HT1080 (cell line): ENCODE measurements around the gene NUP210. TPM values are rescaled to one million over a fixed set of nuclear protein-coding genes. Genes with fewer than 3 reads are reported as not detected.

Experiments used
- DNase-seq: peaks from one replicate; pipeline ENCODE4 v3.0.0-alpha.2; 2015; ENCODE audit warnings: low read depth
- total RNA-seq: library from RNA; depleted of rRNA; stranded (reverse); fragments of >200 nt; shearing (Covaris generic); gene quantifications from 2 replicates; pipeline ENCODE4 v1.2.3, GENCODE V29; 2014

Gene NUP210
- total RNA-seq, 1 experiment from 2014 or later, result 0.39 TPM

GRCh38 chr3:13377021-13377420, 43.1 kb downstream of the NUP210 start:
- DNase-seq, result no peak

- DNase-seq, result no peak
Measured at GRCh38 chr3:13376091-13376490, 44.0 kb downstream of the NUP210 start.

- no peak for DNase-seq
Measured at GRCh38 chr3:13375464-13375863, 44.7 kb downstream of the NUP210 start.

GRCh38 chr3:13373975-13374586, 46.0 kb downstream of the NUP210 start:
- no peak for DNase-seq

GRCh38 chr3:13372656-13373055, 47.5 kb downstream of the NUP210 start:
- DNase-seq, result no peak

GRCh38 chr3:13372126-13372525, 48.0 kb downstream of the NUP210 start:
- no peak for DNase-seq

- DNase-seq, result no peak
Measured at GRCh38 chr3:13371100-13372075, 48.7 kb downstream of the NUP210 start.

- no peak for DNase-seq
Measured at GRCh38 chr3:13370609-13371008, 49.5 kb downstream of the NUP210 start.

- no peak for DNase-seq
Measured at GRCh38 chr3:13370055-13370454, 50.1 kb downstream of the NUP210 start.

GRCh38 chr3:13368834-13369233, 51.3 kb downstream of the NUP210 start:
- no peak for DNase-seq

- no peak for DNase-seq
Measured at GRCh38 chr3:13367728-13368127, 52.4 kb downstream of the NUP210 start.

GRCh38 chr3:13365390-13366379, 54.4 kb downstream of the NUP210 start:
- no peak for DNase-seq

GRCh38 chr3:13364602-13365271, 55.4 kb downstream of the NUP210 start:
- no peak for DNase-seq

- DNase-seq, result no peak
Measured at GRCh38 chr3:13362551-13362950, 57.6 kb downstream of the NUP210 start.

- DNase-seq, result no peak
Measured at GRCh38 chr3:13359916-13360315, 60.2 kb downstream of the NUP210 start.

- DNase-seq, result no peak
Measured at GRCh38 chr3:13358643-13359042, 61.5 kb downstream of the NUP210 start.

GRCh38 chr3:13358051-13358450, 62.1 kb downstream of the NUP210 start:
- no peak for DNase-seq

- no peak for DNase-seq
Measured at GRCh38 chr3:13357074-13357473, 63.0 kb downstream of the NUP210 start.

GRCh38 chr3:13353936-13354542, 66.1 kb downstream of the NUP210 start:
- DNase-seq, result no peak

GRCh38 chr3:13353506-13353905, 66.6 kb downstream of the NUP210 start:
- DNase-seq, result no peak
